Fibroblast of peridontal ligament (primary cell): Measurements from ENCODE around the gene HPN.

Experiments
- DNase-seq: peaks from one replicate; pipeline ENCODE4 v3.0.0-alpha.2; 2010; ENCODE audit errors: extremely low read depth

HPN gene

DNA sequence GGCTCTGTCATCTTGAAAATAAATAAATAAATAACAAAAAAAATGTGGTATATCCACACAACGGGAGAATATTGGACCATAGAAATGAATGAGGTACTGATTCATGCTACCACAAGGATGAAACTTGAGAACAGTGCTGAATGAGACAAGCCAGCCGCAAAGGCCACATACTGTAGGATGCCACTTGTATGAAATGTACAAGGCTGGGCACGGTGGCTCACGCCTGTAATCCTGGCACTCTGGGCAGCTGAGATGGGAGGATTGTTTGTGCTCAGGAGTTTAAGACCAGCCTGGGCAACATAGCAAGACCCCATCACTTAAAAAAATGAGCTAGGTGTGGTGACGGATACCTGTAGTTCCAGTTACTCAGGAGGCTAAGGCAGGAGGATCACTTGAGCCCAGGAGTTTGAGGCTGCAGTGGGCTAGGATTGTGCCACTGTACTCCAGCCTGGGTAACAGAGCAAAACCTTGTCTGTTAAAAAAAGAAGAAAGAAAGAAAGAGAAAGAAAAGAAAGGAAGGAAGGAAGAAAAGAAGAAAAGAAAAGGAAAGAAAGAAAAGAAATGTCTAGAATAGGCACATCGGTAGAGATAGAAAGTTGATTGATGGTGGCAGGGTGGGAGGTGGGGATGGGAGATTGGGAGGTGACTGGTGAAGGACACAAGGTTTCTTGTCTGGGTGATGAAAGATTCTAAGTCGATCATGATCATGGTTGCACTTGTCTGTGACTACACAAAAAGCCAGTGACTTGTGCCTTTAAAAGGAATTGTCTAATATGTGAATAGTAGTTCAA, 20.3 kb downstream of the HPN start:
- DNase-seq = peak; percentile 37

DNA sequence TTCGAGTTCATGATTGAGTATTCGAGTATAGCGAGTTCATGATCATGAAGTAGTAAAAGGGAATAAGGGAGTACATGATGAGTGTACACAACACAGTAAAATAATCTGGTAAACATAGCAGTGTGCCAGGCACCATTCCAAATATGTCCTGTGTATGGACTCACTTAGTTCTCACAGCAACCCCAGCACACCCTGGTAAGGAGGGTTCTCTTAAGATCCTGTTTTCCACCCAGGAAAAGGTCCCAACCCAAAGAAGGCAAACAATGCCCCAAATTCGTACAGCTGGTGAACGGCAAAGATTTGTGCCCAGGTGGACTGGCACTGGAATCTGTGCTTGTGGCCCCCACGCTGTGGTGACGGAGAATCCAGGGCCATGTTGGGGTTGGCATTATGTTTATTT, 21.4 kb downstream of the HPN start:
- no peak for DNase-seq

DNA sequence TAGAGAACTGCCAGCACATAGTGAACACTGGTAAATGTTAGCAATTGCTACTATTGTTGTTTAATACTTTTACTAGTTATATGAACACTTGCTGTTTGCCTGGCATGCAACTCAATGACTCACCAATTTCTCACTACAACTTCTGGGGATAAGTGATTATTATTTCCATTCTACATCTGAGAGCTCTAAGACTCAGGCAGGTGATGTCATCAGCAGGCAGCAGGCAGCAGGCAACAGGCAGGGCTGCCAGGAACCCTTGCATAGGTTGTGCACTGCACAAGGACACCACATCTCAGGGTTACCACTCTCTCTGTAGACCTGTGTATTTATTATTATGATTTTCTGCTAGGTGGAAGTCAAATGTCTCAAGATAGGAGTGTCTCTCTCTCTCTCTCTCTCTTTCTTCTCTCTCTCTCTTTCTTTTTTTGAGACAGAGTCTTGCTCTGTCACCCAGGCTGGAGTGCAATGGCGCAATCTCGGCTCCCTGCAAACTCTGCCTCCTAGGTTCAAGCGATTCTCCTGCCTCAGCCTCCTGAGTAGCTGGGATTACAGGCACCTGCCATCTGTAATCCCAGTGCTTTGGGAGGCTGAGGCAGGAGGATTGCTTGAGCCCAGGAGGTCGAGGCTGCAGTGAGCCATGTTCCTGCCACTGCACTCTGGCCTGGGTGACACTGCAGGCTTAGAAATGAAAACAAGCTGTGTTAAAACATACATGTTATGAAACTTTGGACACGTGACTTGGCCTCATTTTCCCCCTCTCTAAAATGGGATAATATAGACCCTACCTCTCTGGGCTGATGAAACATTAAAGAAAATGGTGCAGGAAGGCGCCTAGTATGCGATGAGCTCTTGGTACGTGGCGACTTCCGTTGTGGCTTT, 22.7 kb downstream of the HPN start:
- DNase-seq = peak; percentile 62

DNA sequence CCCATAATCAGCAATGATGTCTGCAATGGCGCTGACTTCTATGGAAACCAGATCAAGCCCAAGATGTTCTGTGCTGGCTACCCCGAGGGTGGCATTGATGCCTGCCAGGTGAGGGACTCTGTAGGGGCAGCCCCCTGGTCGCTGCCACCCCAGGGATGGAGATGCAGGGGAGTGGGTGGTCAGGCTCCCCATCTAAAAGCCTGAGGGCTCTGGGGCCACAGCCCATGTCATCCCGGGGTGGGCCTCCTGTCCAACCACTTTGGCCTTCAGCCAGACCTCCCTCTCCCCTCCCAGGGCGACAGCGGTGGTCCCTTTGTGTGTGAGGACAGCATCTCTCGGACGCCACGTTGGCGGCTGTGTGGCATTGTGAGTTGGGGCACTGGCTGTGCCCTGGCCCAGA, 24.1 kb downstream of the HPN start:
- DNase-seq = no peak

DNA sequence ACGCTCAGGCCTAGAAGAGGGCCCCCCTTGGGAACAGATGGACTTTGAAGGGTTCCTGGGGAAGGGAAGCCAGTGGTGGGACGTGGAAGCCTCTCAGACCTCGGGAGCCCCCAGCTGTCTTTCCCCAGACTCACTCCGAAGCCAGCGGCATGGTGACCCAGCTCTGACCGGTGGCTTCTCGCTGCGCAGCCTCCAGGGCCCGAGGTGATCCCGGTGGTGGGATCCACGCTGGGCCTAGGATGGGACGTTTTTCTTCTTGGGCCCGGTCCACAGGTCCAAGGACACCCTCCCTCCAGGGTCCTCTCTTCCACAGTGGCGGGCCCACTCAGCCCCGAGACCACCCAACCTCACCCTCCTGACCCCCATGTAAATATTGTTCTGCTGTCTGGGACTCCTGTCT, 24.6 kb downstream of the HPN start:
- no peak for DNase-seq

DNA sequence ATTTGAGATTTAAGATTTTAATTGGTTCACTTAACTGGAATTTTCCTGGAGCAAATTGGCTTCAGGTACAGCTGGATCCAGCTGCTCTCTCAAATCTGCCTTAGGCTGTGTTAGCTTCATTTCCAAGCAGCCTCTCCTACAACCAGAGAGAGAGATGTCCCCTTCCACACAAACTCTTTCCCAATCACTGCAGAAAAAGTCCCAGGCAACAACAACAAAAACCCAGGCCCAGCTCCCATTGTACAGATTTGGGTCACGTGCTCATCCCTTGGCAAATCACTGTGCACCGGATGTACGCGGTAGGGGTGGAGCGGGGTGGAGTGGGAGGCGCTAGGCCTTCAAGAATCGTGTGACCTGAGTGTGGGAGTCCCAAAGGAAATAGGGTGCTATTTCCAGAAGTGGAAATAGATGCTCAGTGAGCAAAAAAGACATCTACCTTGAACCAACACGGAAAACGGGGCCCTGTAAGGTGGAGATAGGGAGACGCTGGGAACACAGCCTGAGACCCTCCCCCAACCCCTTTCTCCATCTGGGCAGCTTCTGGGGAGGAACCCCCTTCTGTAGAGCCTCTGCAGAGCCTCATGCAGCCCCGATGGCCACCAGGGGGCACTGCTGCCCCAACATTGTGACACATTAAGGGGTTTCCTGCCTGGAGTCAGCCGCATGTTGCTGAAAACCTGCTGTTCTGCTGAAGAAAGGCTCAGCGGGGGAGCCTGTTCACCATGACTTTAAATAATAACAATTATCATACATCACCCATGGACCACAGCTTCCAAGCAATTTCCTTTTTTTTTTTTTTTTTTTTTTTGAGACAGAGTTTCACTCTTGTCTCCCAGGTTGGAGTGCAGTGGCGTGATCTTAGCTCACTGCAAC, 25.4 kb downstream of the HPN start:
- DNase-seq = peak; percentile 84

DNA sequence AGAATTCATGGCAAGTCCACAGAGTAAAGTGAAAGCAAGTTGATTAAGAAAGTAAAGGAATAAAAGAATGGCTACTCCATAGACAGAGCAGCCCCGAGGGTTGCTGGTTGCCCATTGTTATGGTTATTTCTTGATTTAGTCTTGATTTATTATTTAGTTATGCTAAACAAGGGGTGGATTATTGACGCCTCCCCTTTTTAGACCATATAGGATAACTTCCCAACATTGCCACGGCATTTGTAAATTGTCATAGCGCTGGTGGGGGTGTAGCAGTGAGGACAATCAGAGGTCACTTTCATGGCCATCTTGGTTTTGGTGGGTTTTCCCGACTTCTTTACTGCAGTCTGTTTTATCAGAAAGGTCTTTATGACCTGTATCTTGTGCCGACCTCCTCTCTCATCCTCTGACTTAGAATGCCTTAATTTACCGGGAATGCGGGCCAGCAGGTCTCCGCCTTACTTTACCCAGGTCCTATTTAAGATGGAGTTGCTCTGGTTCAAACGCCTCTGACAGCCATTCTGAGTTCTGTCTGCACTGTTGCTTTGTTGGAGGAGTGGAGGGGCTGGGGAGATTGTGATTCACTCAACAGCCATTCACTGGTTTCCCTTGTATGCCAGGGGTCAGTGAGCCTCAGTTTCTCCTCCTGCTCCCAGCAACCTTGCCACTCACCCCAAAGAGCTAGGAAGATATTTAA, 27.6 kb downstream of the HPN start:
- no peak for DNase-seq

DNA sequence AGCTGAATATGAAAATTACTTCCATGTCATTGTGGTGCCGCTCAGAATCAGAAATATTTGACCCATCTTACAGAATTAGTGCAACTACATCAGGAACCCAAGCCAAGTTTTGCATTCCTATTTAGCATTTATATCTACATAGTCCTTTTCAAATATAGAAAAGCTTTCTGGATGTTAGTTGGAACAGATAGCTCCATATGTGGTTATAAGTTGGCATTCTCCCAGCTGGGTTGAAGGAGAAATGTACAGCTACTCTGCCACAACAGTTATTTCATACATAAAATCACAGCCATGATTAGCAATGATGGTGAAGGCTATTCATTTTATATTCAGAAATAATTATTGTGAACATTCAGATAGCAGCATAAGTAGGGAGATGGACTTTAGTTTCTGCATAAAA, 28.2 kb downstream of the HPN start:
- DNase-seq = peak; percentile 18

DNA sequence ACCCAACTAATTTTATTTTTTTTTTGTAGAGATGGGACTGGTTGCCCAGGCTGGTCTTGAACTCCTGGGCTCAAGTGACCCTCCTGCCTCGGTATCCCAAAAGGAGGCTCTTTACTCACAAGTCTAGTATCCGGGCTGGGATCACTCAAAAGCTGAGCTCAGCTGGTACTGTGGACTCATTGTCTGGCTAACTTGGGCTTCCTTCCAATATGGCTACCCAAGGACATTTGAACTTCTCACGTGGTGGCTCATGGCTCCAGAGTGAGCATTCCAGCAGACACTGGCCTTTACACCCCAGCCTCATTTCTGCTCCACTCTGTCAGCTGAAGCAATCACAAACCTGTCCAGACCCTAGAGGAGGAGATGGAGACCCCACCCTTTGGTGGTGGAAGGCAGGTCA, 28.9 kb downstream of the HPN start:
- DNase-seq = no peak

DNA sequence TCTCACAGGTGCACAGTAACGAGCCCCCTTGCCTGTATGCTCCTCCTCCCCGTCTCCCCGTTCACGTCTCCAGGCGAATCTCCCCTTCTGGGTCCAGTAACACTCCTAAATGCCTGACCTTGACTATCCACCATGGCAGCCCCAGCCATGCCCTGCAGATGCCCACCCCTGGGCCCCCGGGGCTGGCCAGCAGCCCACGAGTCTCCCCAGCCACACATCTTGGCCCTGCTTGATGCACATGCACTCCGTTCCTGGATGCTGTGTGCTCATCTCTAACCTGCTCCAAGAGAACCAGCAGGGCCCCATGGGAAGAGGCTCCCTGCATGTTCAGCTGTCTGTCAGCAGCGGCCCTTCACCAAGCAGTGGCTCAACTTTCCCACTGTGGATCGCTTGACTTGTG, 32.0 kb downstream of the HPN start:
- DNase-seq = no peak

DNA sequence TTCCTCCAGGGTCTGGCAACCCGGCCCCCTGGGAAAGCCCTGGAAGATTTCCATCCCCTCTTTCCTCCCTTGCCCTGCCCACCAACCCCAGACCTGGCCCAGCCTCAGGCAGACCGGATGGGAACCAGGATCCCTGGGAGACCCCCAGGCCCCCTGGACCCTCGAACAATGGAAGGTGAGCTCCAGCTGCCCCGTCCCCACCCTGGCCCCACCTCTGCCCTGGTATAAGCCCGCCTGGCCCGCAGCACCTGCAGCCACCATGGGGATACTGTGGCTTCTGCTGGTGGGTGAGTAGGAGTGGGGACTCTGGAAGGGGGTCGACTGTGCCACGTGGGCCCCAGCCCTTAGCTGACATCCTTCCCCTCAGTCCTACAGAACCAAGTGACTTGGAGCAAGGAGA, 32.4 kb downstream of the HPN start:
- DNase-seq = no peak

DNA sequence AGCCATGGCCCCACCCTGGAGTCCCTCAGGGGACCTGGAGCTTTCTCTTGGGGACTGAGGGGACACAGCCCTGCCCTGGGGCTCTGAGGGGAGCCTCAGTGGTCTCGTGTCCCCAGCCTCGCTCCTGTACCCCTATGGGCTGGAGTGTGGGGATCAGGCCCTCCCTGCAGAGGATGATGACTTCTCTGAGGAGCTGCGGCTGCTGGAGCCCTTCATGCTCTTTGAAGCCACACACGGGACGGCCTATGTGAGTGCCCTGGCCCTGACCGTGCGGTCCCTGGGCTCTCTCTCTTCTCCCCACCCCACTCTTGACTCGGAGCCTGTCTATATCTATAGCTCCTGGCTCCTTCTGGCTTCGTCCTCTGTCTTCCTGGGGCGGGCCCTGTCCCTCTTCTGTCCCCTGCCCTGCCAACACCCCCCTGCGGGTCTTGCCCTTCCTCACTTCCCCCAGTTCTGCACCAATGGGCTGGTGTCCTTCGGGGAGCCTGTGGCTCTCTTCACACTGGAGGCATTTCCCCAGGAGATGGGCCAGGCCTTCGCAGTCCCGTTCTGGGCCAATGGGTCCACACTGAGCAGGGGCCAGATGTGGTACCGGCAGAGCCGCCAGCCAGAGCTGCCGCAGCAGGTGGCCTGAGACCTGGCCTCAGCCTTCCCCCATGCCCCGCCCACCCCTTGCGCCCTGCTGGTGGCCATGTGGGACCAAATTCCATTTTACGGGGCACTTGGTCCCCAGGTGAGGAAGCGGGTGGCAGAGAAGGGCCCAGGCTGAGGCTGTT, 33.1 kb downstream of the HPN start:
- no peak for DNase-seq

DNA sequence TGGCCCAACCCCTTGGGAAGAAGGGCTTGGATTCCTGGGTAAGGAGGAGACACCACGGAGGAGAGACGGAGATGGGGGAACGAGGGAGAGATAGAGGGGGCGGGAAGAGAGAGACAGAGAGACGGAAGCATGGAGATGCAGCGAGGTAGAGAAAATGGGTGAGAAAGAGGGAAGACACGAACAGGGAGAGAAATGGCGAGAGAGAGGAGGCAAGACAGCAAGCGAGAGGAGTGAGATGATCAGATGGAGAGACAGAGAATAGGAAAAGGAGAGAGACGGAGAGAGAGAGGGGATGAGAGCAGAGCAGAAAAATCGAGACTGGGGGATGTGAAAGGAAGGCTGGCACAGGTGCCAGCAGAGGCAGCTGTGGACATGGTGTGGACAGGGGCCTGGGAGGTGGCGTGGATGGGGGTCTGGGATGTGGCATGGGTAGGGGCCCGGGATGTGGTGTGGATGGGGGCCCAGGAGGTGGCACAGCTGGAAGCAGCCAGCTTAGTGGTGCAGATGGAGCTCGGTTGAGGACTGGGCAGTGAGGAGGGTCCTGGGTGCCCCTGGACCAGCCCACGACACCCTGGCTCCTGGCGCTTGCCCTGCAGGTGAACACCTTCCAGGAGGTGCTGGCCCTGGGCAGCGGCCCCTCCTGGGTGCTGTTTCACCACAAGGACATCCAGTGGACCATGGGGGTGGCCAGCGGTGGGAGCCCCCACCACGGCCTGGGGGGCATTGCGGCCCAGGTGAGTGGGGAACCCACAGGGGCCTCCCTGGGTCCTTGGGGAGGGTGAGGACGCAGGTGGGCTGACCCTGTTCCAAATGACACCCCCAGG, 33.9 kb downstream of the HPN start:
- DNase-seq = no peak

DNA sequence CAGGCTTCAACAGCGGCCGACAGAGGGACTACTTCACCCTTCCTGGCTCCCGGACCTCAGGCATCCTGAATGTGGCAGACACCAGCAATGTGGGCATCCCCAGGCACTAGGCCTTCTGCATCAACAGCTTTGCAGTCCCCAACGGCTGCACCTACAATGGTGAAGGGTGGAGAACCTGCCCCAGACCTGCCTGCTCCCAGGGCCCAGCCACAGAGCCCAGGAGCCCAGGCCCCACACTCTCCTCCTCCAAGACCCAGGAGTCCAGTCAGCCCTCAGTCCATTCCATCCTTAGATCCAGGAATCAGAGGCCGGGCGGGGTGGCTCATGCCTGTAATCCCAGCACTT, 34.5 kb downstream of the HPN start:
- DNase-seq = no peak

DNA sequence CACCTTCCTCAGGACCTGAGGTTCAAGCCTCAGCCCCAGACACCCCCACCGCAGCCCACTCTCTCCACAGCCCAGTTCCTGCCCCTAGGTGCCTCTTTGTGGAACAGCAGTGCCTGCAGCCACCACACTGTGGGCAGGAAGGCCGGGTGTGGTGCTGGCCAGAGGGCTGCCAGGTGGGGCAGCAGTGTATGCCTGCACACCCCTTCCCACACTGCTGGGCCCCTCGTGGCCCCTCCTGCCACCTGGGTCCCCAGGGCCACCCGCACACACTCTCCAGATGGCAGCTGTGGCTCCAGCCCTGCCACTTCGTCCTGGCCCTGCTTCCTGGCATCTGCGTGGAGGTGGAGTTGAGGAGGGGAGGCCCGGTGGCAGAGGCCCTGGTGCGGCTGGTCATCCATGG, 35.1 kb downstream of the HPN start:
- DNase-seq = no peak

DNA sequence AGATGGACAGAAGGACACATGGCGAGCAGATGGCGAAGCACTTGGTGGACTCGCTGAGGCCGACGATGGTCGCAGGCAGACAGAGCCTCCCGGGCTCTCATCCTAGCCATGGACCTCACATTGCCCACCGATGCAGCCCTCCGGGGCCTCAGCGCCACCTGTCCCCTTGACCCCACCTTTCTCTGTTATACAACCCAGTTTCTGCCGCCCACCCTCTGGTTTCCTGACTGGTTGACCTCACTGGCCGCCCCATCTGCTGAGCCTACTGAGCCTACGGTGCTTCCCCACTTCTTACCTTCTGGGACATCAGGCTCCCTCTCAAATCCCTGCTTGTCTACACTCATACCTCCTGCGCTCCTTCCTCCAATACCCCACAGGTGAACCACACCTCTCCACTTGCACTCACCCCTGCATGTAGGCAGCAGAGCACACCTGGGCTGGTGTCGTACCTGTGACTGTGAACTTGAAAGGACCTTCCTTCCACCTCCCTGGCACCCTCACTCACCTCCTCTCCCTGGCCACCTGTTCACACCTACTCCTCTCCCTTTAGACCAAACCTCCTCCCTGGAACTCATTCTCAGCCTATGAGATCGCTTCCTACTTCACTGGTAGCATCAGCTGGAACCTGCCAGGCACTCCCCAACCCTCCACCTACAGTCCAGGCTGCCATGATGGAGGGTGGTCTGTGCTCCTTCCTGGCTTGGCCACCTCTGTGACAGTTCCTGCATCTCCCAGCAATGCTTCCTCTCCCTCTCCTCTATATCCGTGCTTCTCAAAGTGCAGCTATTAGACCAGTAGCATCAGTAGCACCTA, 36.1 kb downstream of the HPN start:
- no peak for DNase-seq

DNA sequence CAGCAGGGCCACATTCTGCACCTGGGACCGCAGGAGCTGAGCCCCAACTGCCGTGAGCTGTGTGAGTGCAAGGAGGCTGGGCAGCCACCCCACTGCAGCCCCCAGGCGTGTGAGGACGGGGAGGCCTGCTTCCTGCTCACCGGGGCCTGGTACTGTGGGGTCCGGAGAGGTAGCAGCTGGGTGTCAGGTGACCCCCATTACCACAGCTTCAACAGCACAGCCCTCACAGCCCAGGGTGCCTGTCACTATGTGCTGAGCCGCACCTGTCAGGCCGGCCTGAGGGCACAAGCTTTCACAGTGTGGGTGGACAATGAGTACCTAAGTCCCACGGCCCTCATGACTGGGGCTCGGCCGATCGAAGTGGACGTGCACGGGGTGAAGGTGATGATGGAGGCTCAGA, 38.3 kb downstream of the HPN start:
- DNase-seq = no peak

DNA sequence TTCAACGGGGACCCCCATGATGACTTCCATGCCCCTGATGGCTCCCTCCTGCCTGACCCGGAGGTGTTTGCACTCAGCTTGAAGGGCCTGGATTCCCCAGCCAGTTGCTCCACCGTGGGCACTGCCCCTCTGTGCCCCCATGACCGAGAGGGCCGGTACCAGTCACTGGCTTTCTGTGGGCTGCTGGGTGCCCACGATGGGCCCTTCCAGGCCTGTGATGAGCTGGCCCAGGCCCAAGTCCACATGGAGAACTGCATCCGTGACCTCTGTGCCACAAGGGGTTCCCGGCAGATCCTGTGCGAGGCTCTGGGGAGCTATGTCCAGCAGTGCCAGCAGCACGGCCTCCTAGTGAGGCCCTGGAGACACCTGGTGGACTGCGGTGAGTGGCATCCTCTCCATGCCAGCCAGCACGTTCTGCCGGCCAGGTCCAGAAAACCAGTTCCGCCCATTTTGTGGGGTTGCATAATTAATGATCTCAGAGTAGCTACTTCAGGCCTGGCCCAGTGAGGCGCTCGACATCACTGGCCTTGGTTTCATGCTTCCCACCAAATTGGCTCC, 39.2 kb downstream of the HPN start:
- DNase-seq = no peak

DNA sequence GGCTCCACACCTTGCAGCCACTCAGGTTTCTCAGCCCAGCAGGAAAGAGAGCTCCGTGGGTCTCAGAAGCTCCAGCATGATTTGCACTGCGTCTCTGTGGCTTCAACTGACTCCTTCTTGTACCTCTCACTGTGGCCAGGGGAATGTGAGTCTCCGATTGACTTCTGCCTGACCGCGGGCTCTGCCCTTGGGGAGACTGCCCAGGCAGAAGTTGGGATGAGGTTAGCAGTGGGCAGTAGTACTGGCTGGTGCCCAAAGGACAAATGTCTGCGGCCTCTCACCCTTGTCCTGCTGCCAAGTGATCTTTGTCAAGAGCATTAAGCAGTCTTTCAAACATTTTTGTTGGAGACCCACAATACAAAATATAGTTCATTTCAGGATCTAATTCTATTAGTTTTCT, 39.7 kb downstream of the HPN start:
- DNase-seq = no peak
